ENCODE measurements around the gene CNKSR3. TPM values are rescaled to one million over a fixed set of nuclear protein-coding genes. Genes with fewer than 3 reads are reported as not detected.

The CNKSR3 gene
- total RNA-seq, 6 experiments from 2014 or later, result 19.8 to 43.4 (median 26.9) TPM

- intact Hi-C loops (cut with DNase I), result no loop called here
- ATAC-seq, result no peak
- no peak for DNase-seq
- no peak for TF ChIP-seq CTCF (IDR thresholded peaks at IDR 0.05)
- no peak for TF ChIP-seq POLR2A (IDR thresholded peaks at IDR 0.05)
- H3K9me3 ChIP-seq, result no peaks in the 10 kb centered on the region
- peaks cover 0 to 48% (median 3%) of the 10 kb centered on the region in 4 donors for H3K4me1 ChIP-seq
- H3K27me3 ChIP-seq, result no peaks in the 10 kb centered on the region
- 51% methylated on average over 3 of the region's 3 CpGs for WGBS (ENCODE audit: insufficient coverage, low coverage, low lambda C conversion rate, missing lambda C conversion rate)
- H3K36me3 ChIP-seq, result peaks cover 0 to 13% (median 0%) of the 10 kb centered on the region in 4 donors
- H3K27ac ChIP-seq, result peak overlapping the region in 1 of 3 donors; percentile 79
- H3K4me3 ChIP-seq, result peak overlapping the region in 2 of 3 donors; percentile 45
These were observed 81.6 kb downstream of the CNKSR3 start for GRCh38 chr6:154428897-154429296.

DNA sequence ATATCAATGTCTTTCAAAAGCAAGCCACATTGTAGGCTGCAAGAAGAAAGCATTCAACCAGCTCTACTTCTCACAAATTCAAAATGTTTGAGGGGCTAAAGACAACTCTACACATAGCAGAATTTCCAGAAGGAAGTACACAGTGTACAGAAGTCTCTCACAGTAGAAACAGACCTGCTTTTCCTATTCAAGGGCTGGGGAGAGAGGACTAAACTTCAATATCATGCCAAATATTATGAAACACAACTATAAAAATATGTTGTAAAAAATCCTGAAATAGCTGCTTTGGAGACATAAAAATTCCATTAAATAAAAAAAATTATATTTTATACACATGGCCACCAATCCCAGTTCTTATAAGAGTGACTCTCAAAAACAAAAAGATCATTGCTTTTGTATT lies 83.0 kb downstream of the CNKSR3 start:
- TF ChIP-seq CTCF (IDR thresholded peaks at IDR 0.05) (no peak), POLR2A (IDR thresholded peaks at IDR 0.05) (no peak)
- ATAC-seq (no peak), DNase-seq (no peak)
- Histone ChIP-seq H3K27me3 (no peaks in the 10 kb centered on the region), H3K4me3 (no peak overlapping the region), H3K4me1 (peaks cover 0 to 36% (median 3%) of the 10 kb centered on the region in 4 donors), H3K27ac (no peak overlapping the region), H3K36me3 (peaks cover 0 to 24% (median 5%) of the 10 kb centered on the region in 4 donors), H3K9me3 (no peaks in the 10 kb centered on the region)
- intact Hi-C loops (cut with DNase I), result no loop called here

GRCh38 chr6:154426997-154427396 lies 83.5 kb downstream of the CNKSR3 start:
- Histone ChIP-seq H3K36me3 (peaks cover 0 to 28% (median 7%) of the 10 kb centered on the region in 4 donors), H3K4me3 (no peak overlapping the region), H3K27me3 (no peaks in the 10 kb centered on the region), H3K4me1 (peaks cover 0 to 35% (median 3%) of the 10 kb centered on the region in 4 donors), H3K27ac (no peak overlapping the region), H3K9me3 (no peaks in the 10 kb centered on the region)
- DNase-seq (no peak), ATAC-seq (no peak)
- intact Hi-C loops (cut with DNase I), result no loop called here
- no peak for TF ChIP-seq POLR2A (IDR thresholded peaks at IDR 0.05)
- no peak for TF ChIP-seq CTCF (IDR thresholded peaks at IDR 0.05)
- WGBS (ENCODE audit: insufficient coverage, low coverage, low lambda C conversion rate, missing lambda C conversion rate), result 78% methylated on average over 1 of the region's 1 CpG

GRCh38 chr6:154425034-154425433 lies 85.5 kb downstream of the CNKSR3 start:
- H3K36me3 ChIP-seq, result peaks cover 0 to 45% (median 16%) of the 10 kb centered on the region in 4 donors
- H3K27me3 ChIP-seq, result no peaks in the 10 kb centered on the region
- peaks cover 0 to 17% (median 0%) of the 10 kb centered on the region in 4 donors for H3K4me1 ChIP-seq
- H3K4me3 ChIP-seq, result no peak overlapping the region
- H3K27ac ChIP-seq, result no peak overlapping the region
- WGBS (ENCODE audit: insufficient coverage, low coverage, low lambda C conversion rate, missing lambda C conversion rate), result 80% methylated on average over 2 of the region's 4 CpGs
- ATAC-seq (no peak), DNase-seq (no peak)
- H3K9me3 ChIP-seq, result no peaks in the 10 kb centered on the region
- intact Hi-C loops (cut with DNase I), result no loop called here
- TF ChIP-seq CTCF (IDR thresholded peaks at IDR 0.05) (no peak), POLR2A (IDR thresholded peaks at IDR 0.05) (no peak)

All from right lobe of liver (tissue), 6 donors.